Testis (tissue), 2 donors: ENCODE measurements around the gene BLACAT1.

Source experiments
- POLR2A ChIP-seq: fragments of 450-650 bp; IDR thresholded peaks from one replicate; pipeline ENCODE4 v1.6.1; 2017; ENCODE audit warnings: antibody characterized with exemption, mild to moderate bottlenecking, moderate library complexity
- TF ChIP-seq, protein P1 (sequence below), 3 experiments: fragments of 450-650 bp in 2 of 3; fragments of 200-600 bp in 1 of 3; sonication (generic) in 1 of 3; IDR thresholded peaks; one replicate each; pipeline ENCODE4 v1.5.1; 2016 to 2019; ENCODE audit warnings: antibody characterized with exemption in 3 of 3, mild to moderate bottlenecking in 2 of 3, moderate library complexity in 1 of 3

DNA sequence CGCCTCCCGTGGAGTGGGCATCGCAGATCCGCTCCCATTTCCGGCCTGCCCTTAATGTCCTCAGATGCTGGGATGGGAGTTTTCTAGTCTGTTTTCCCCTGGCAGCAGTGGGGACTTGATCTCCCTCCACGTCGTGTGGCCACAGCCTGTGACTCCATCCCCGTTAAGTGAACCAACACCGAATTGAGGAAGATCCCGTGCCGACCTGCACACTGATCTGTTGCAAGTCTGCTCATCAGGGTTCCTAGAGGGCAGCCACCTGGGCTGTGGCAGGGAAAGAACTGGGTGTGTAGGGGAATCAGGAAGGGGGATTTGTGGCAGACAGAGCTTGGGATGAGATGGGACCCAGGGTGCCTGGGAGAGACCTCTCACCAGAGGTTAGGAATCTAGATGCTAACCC is 25.4 kb upstream of the BLACAT1 start:
- TF ChIP-seq, protein P1, sequence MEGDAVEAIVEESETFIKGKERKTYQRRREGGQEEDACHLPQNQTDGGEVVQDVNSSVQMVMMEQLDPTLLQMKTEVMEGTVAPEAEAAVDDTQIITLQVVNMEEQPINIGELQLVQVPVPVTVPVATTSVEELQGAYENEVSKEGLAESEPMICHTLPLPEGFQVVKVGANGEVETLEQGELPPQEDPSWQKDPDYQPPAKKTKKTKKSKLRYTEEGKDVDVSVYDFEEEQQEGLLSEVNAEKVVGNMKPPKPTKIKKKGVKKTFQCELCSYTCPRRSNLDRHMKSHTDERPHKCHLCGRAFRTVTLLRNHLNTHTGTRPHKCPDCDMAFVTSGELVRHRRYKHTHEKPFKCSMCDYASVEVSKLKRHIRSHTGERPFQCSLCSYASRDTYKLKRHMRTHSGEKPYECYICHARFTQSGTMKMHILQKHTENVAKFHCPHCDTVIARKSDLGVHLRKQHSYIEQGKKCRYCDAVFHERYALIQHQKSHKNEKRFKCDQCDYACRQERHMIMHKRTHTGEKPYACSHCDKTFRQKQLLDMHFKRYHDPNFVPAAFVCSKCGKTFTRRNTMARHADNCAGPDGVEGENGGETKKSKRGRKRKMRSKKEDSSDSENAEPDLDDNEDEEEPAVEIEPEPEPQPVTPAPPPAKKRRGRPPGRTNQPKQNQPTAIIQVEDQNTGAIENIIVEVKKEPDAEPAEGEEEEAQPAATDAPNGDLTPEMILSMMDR (IDR thresholded peaks at IDR 0.05): no peak
- TF ChIP-seq POLR2A: no peak
